Ovary (tissue), 3 donors: ENCODE results near the gene SERPINB12.

Source experiments
- CTCF ChIP-seq, 3 donors: fragments of 450-650 bp in 2 of 3; fragments of 200-600 bp in 1 of 3; IDR thresholded peaks; one replicate each; pipeline versions ENCODE4 v1.5.1 to v1.8.0; 2016 to 2022; ENCODE audit warnings: antibody characterized with exemption in 3 of 3, mild to moderate bottlenecking in 1 of 3
- EP300 ChIP-seq: sonication (generic); formaldehyde crosslinking; IDR thresholded peaks from one replicate; pipeline ENCODE4 v1.6.1; 2017; ENCODE audit warnings: antibody characterized with exemption
- POLR2A ChIP-seq: fragments of 450-650 bp; IDR thresholded peaks from one replicate; pipeline ENCODE4 v1.6.1; 2017; ENCODE audit warnings: antibody characterized with exemption, mild to moderate bottlenecking, moderate library complexity
- donor health status: DM: no; HTN: no; CAD: no.

GRCh38 chr18:63511285-63511684 lies 30.9 kb upstream of the SERPINB12 start:
- no peak for TF ChIP-seq CTCF (IDR thresholded peaks at IDR 0.05)
- TF ChIP-seq POLR2A, result no peak
- TF ChIP-seq EP300, result no peak
